Osteoblast (primary cell): ENCODE measurements around the gene NHSL2. TPM values are rescaled to one million over a fixed set of nuclear protein-coding genes. Genes with fewer than 3 reads are reported as not detected.

Experiments
- DNase-seq: peaks from one replicate; pipeline ENCODE4 v3.0.0; 2011; ENCODE audit warnings: low spot score, mixed read lengths; ENCODE audit not compliant: insufficient read length; ENCODE audit errors: missing footprints
- H2AFZ ChIP-seq: 2 replicates; pipeline ENCODE4 v1.6.0; 2011; ENCODE audit warnings: mild to moderate bottlenecking, low read length
- H3K27ac ChIP-seq: 2 replicates; pipeline ENCODE4 v1.5.1; 2011; ENCODE audit warnings: mild to moderate bottlenecking, low read depth, low read length, moderate library complexity
- H3K27me3 ChIP-seq: 2 replicates; pipeline ENCODE4 v1.6.0; 2012; ENCODE audit warnings: mild to moderate bottlenecking, control low read depth, inconsistent platforms, low read length, moderate library complexity; ENCODE audit not compliant: insufficient read depth
- H3K36me3 ChIP-seq: 2 replicates; pipeline ENCODE4 v1.5.1; 2011; ENCODE audit warnings: mild to moderate bottlenecking, low read length, control low read depth, moderate library complexity; ENCODE audit not compliant: insufficient read depth
- H3K4me1 ChIP-seq: 2 replicates; pipeline ENCODE4 v1.5.1; 2011; ENCODE audit warnings: mild to moderate bottlenecking, low read length, control low read depth, moderate library complexity; ENCODE audit not compliant: insufficient read depth
- H3K4me2 ChIP-seq: 2 replicates; pipeline ENCODE4 v1.6.0; 2011; ENCODE audit warnings: mild to moderate bottlenecking, low read length; ENCODE audit not compliant: insufficient read depth
- H3K4me3 ChIP-seq: fragments of 200-600 bp; sonication (generic); 3 replicates; pipeline ENCODE4 v1.5.1; 2012; ENCODE audit warnings: mild to moderate bottlenecking, low read length, inconsistent platforms; ENCODE audit not compliant: insufficient read depth
- H3K79me2 ChIP-seq: 2 replicates; pipeline ENCODE4 v1.6.0; 2012; ENCODE audit warnings: mild to moderate bottlenecking, low read length, control low read depth, inconsistent platforms; ENCODE audit not compliant: insufficient read depth
- H3K9me3 ChIP-seq: 2 replicates; pipeline ENCODE4 v1.5.1; 2011; ENCODE audit warnings: low read depth, low read length, control low read depth
- H4K20me1 ChIP-seq: 2 replicates; pipeline ENCODE4 v1.6.0; 2012; ENCODE audit warnings: mild to moderate bottlenecking, low read length, control low read depth; ENCODE audit not compliant: insufficient read depth
- CTCF ChIP-seq: IDR thresholded peaks from 2 replicates; pipeline ENCODE4 v1.5.1; 2011; ENCODE audit warnings: mild to moderate bottlenecking, low read depth, low read length, moderate library complexity; ENCODE audit errors: extremely low read depth
- total RNA-seq: library from RNA; depleted of rRNA; stranded (reverse); fragments of >200 nt; gene quantifications from 2 replicates; pipeline ENCODE4 v1.2.3, GENCODE V29; 2012

The NHSL2 gene
- total RNA-seq, 1 donor, result 1.1 TPM

- no peak overlapping the region for H2AFZ ChIP-seq
- H3K4me1 ChIP-seq, result no peaks in the 10 kb centered on the region
- H3K4me2 ChIP-seq, result no peak overlapping the region
- no peaks in the 10 kb centered on the region for H3K36me3 ChIP-seq
- H4K20me1 ChIP-seq, result peaks cover 5% of the 10 kb centered on the region
- no peak overlapping the region for H3K4me3 ChIP-seq
- peaks cover 40% of the 10 kb centered on the region for H3K27me3 ChIP-seq
- H3K27ac ChIP-seq, result no peak overlapping the region
- no peak for DNase-seq
- H3K79me2 ChIP-seq, result no peaks in the 10 kb centered on the region
- H3K9me3 ChIP-seq, result no peaks in the 10 kb centered on the region
- no peak for TF ChIP-seq CTCF
Observed at GRCh38 chrX:72080150-72080549, 169.5 kb downstream of the NHSL2 start.

- Histone ChIP-seq H4K20me1 (peaks cover 5% of the 10 kb centered on the region), H2AFZ (no peak overlapping the region), H3K27ac (no peak overlapping the region), H3K9me3 (no peaks in the 10 kb centered on the region), H3K79me2 (no peaks in the 10 kb centered on the region), H3K4me1 (no peaks in the 10 kb centered on the region), H3K4me2 (no peak overlapping the region), H3K27me3 (peaks cover 34% of the 10 kb centered on the region), H3K36me3 (no peaks in the 10 kb centered on the region), H3K4me3 (no peak overlapping the region)
- TF ChIP-seq CTCF, result no peak
- DNase-seq, result no peak
Observed at GRCh38 chrX:72080800-72081199, 170.2 kb downstream of the NHSL2 start.

- H3K4me3 ChIP-seq, result no peak overlapping the region
- no peak overlapping the region for H3K27ac ChIP-seq
- peaks cover 5% of the 10 kb centered on the region for H4K20me1 ChIP-seq
- H3K4me2 ChIP-seq, result no peak overlapping the region
- H3K79me2 ChIP-seq, result no peaks in the 10 kb centered on the region
- no peaks in the 10 kb centered on the region for H3K4me1 ChIP-seq
- no peak for DNase-seq
- no peak overlapping the region for H2AFZ ChIP-seq
- TF ChIP-seq CTCF, result no peak
- H3K9me3 ChIP-seq, result no peaks in the 10 kb centered on the region
- no peaks in the 10 kb centered on the region for H3K36me3 ChIP-seq
- peaks cover 33% of the 10 kb centered on the region for H3K27me3 ChIP-seq
Observed at GRCh38 chrX:72081605-72082320, 171.1 kb downstream of the NHSL2 start.

- Histone ChIP-seq H3K27me3 (peaks cover 30% of the 10 kb centered on the region), H3K79me2 (no peaks in the 10 kb centered on the region), H2AFZ (no peak overlapping the region), H4K20me1 (peaks cover 5% of the 10 kb centered on the region), H3K36me3 (no peaks in the 10 kb centered on the region), H3K4me2 (no peak overlapping the region), H3K4me3 (no peak overlapping the region), H3K27ac (no peak overlapping the region), H3K9me3 (no peaks in the 10 kb centered on the region), H3K4me1 (no peaks in the 10 kb centered on the region)
- no peak for TF ChIP-seq CTCF
- DNase-seq, result no peak
Observed at GRCh38 chrX:72083291-72083690, 172.6 kb downstream of the NHSL2 start.
